Stomach (tissue), 4 donors: Measurements from ENCODE around the gene CTSL.

Experiments
- POLR2A ChIP-seq, 4 donors: fragments of 450-650 bp; IDR thresholded peaks; one replicate each; pipeline ENCODE4 v1.6.1; 2016; ENCODE audit warnings: antibody characterized with exemption in 4 of 4, control low read depth in 2 of 4, mild to moderate bottlenecking in 1 of 4, moderate library complexity in 1 of 4
- POLR2AphosphoS5 ChIP-seq, 3 donors: sonication (generic); formaldehyde crosslinking; IDR thresholded peaks; one replicate each; pipeline ENCODE4 v1.6.1; 2016; ENCODE audit warnings: antibody characterized with exemption in 3 of 3
- TF ChIP-seq, protein P1 (sequence below), 7 experiments: fragments of 450-650 bp in 4 of 7; fragments of 200-600 bp in 3 of 7; sonication (generic) in 3 of 7; IDR thresholded peaks; one replicate each; pipeline ENCODE4 v1.5.1; 2016 to 2019; ENCODE audit warnings: antibody characterized with exemption in 7 of 7, control low read depth in 2 of 7, mild to moderate bottlenecking in 1 of 7

DNA sequence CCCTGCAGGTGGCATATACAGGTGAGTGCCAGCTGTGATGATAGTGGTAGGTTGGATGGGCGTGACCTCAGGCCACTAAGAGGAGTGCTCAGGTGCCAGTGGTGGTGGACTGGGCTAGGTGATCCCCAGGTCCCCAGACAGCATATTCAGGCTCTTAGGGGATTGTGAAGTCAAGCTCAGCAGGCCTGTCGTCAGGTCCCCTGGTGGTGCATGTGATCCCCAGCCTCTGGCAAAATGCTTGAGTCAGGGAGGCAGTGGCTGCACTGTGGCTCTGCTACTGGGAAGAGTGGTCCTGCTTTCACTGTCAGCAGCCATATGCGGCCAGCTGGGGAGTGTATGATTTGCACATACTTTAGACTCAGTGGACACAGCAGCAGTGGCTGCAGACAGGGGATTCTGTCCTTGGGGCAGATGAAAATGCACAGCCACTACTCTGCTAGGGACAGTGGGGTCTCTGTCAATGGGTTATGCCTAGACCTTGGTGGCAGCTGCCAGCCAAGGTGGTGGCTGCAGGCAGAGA lies 31.6 kb upstream of the CTSL start:
- TF ChIP-seq, protein P1, sequence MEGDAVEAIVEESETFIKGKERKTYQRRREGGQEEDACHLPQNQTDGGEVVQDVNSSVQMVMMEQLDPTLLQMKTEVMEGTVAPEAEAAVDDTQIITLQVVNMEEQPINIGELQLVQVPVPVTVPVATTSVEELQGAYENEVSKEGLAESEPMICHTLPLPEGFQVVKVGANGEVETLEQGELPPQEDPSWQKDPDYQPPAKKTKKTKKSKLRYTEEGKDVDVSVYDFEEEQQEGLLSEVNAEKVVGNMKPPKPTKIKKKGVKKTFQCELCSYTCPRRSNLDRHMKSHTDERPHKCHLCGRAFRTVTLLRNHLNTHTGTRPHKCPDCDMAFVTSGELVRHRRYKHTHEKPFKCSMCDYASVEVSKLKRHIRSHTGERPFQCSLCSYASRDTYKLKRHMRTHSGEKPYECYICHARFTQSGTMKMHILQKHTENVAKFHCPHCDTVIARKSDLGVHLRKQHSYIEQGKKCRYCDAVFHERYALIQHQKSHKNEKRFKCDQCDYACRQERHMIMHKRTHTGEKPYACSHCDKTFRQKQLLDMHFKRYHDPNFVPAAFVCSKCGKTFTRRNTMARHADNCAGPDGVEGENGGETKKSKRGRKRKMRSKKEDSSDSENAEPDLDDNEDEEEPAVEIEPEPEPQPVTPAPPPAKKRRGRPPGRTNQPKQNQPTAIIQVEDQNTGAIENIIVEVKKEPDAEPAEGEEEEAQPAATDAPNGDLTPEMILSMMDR (IDR thresholded peaks at IDR 0.05): no peak
- TF ChIP-seq POLR2A (IDR thresholded peaks at IDR 0.05): no peak
- no peak for TF ChIP-seq POLR2AphosphoS5 (IDR thresholded peaks at IDR 0.05)
